Liver (tissue), 9 donors: ENCODE measurements around the gene EFCAB11. TPM values are rescaled to one million over a fixed set of nuclear protein-coding genes. Genes with fewer than 3 reads are reported as not detected.

Source experiments
- DNase-seq: peaks from one replicate; pipeline ENCODE4 v3.0.0-alpha.2; 2017; ENCODE audit warnings: low spot score
- H3K27ac ChIP-seq, 2 donors: one replicate each; pipeline ENCODE4 v1.7.0; 2013; ENCODE audit warnings: inconsistent platforms in 2 of 2, low read length in 2 of 2, control low read depth in 1 of 2, low read depth in 1 of 2, mild to moderate bottlenecking in 1 of 2
- H3K27me3 ChIP-seq, 4 donors: one replicate each; pipeline versions ENCODE4 v1.6.1 to v1.7.0; 2013; ENCODE audit warnings: low read length in 3 of 4, inconsistent platforms in 1 of 4, mild to moderate bottlenecking in 1 of 4, moderate library complexity in 1 of 4; ENCODE audit not compliant: control insufficient read depth in 4 of 4, insufficient read depth in 4 of 4
- H3K36me3 ChIP-seq, 4 donors: one replicate each; pipeline versions ENCODE4 v1.6.1 to v1.7.0; 2013; ENCODE audit warnings: low read length in 3 of 4, mild to moderate bottlenecking in 3 of 4, low read depth in 1 of 4, moderate library complexity in 1 of 4; ENCODE audit not compliant: control insufficient read depth in 4 of 4, insufficient read depth in 3 of 4
- H3K4me1 ChIP-seq, 4 donors: one replicate each; pipeline versions ENCODE4 v1.6.1 to v1.7.0; 2013; ENCODE audit warnings: low read length in 3 of 4, mild to moderate bottlenecking in 3 of 4, moderate library complexity in 1 of 4; ENCODE audit not compliant: control insufficient read depth in 4 of 4, insufficient read depth in 4 of 4
- H3K4me3 ChIP-seq, 3 donors: one replicate each; pipeline versions ENCODE4 v1.6.1 to v1.7.0; 2013; ENCODE audit warnings: low read length in 3 of 3, control low read depth in 1 of 3, low read depth in 1 of 3, mild to moderate bottlenecking in 1 of 3
- H3K9ac ChIP-seq, 2 donors: one replicate each; pipeline ENCODE4 v1.7.0; 2013; ENCODE audit warnings: low read length in 2 of 2, mild to moderate bottlenecking in 2 of 2, moderate library complexity in 2 of 2, control low read depth in 1 of 2, low read depth in 1 of 2
- H3K9me3 ChIP-seq, 4 donors: one replicate each; pipeline versions ENCODE4 v1.6.1 to v1.7.0; 2013; ENCODE audit warnings: low read length in 3 of 4; ENCODE audit not compliant: control insufficient read depth in 4 of 4
- ATF3 ChIP-seq: IDR thresholded peaks from 2 replicates; pipeline ENCODE4 v1.6.1; 2016; ENCODE audit warnings: antibody characterized with exemption
- CTCF ChIP-seq: fragments of 150-350 bp; IDR thresholded peaks from 2 replicates; pipeline ENCODE4 v1.5.1; 2017; ENCODE audit warnings: improper control_type of control experiment, low read depth, low read length; ENCODE audit not compliant: missing input control
- EGR1 ChIP-seq, 2 donors: IDR thresholded peaks; 2 replicates each; pipeline ENCODE4 v1.6.1; 2016 to 2018; ENCODE audit warnings: antibody characterized with exemption in 2 of 2, low read depth in 2 of 2
- FOXA1 ChIP-seq: IDR thresholded peaks from 2 replicates; pipeline ENCODE4 v1.6.1; 2016; ENCODE audit warnings: antibody characterized with exemption
- FOXA2 ChIP-seq: IDR thresholded peaks from 2 replicates; pipeline ENCODE4 v1.6.1; 2016; ENCODE audit warnings: antibody characterized with exemption
- GABPA ChIP-seq, 2 donors: IDR thresholded peaks in 1 of 2; conservative IDR thresholded peaks in 1 of 2; 2 replicates each; pipeline ENCODE4 v1.6.1; 2016; ENCODE audit warnings: antibody characterized with exemption in 2 of 2, mild to moderate bottlenecking in 1 of 2, moderate library complexity in 1 of 2
- HNF4A ChIP-seq, 2 donors: conservative IDR thresholded peaks; 2 replicates each; pipeline ENCODE4 v1.6.1; 2016; ENCODE audit warnings: antibody characterized with exemption in 2 of 2, mild to moderate bottlenecking in 2 of 2
- HNF4G ChIP-seq: IDR thresholded peaks from 2 replicates; pipeline ENCODE4 v1.6.1; 2016; ENCODE audit warnings: antibody characterized with exemption
- JUND ChIP-seq, 2 donors: IDR thresholded peaks; 2 replicates each; pipeline ENCODE4 v1.6.1; 2016; ENCODE audit warnings: antibody characterized with exemption in 2 of 2
- MAX ChIP-seq: IDR thresholded peaks from 2 replicates; pipeline ENCODE4 v1.6.1; 2016; ENCODE audit warnings: antibody characterized with exemption
- NR2F2 ChIP-seq: IDR thresholded peaks from 2 replicates; pipeline ENCODE4 v1.6.1; 2016; ENCODE audit warnings: antibody characterized with exemption
- RAD21 ChIP-seq, 2 donors: IDR thresholded peaks; 2 replicates each; pipeline ENCODE4 v1.6.1; 2016; ENCODE audit warnings: antibody characterized with exemption in 2 of 2, mild to moderate bottlenecking in 2 of 2
- REST ChIP-seq: IDR thresholded peaks from 2 replicates; pipeline ENCODE4 v1.6.1; 2016; ENCODE audit warnings: antibody characterized with exemption, mild to moderate bottlenecking
- RXRA ChIP-seq, 2 donors: IDR thresholded peaks; 2 replicates each; pipeline ENCODE4 v1.6.1; 2017 to 2018; ENCODE audit warnings: antibody characterized with exemption in 2 of 2, mild to moderate bottlenecking in 1 of 2
- SP1 ChIP-seq: IDR thresholded peaks from 2 replicates; pipeline ENCODE4 v1.6.1; 2018; ENCODE audit warnings: antibody characterized with exemption, mild to moderate bottlenecking
- TAF1 ChIP-seq: conservative IDR thresholded peaks from 2 replicates; pipeline ENCODE4 v1.6.1; 2016; ENCODE audit warnings: antibody characterized with exemption, mild to moderate bottlenecking
- YY1 ChIP-seq: IDR thresholded peaks from 2 replicates; pipeline ENCODE4 v1.6.1; 2016; ENCODE audit warnings: antibody characterized with exemption, mild to moderate bottlenecking
- ZBTB33 ChIP-seq: IDR thresholded peaks from 2 replicates; pipeline ENCODE4 v1.6.1; 2016; ENCODE audit warnings: antibody characterized with exemption
- WGBS: extraction: QIAGEN DNeasy Blood & Tissue Kit; methylation state at CpG from one replicate; pipeline ENCODE4 v1.1.7; 2013; 5-methylcytosine and 5-hydroxymethylcytosine counted together
- polyA plus RNA-seq, 2 donors: library from polyadenylated mRNA; stranded (reverse) in 1 of 2; unstranded in 1 of 2; fragments of 200-250 nt in 1 of 2; fragments of >200 nt in 1 of 2; fragmentation: Nextera tagmentation in 1 of 2; extraction: Ambion mirVana in 1 of 2; gene quantifications; one replicate each; pipeline versions ENCODE4 v1.2.1 to v1.2.3, GENCODE V29; 2013 to 2015
- total RNA-seq, 2 donors: library from RNA; depleted of rRNA; stranded (reverse); fragments of >200 nt; gene quantifications; one replicate each; pipeline ENCODE4 v1.2.3, GENCODE V29; 2014
- donor health status: healthy.
- donor health status: healthy.
- donor health status: healthy.
- donor health status: healthy.
- donor health status: healthy.

The EFCAB11 gene
- total and polyA plus RNA-seq, 4 donors: 2.1 to 4.7 (median 3.4) TPM

- no peak overlapping the region for H3K9ac ChIP-seq
- H3K27me3 ChIP-seq: no peaks in the 10 kb centered on the region
- TF ChIP-seq SP1 (no peak), CTCF (no peak), HNF4A (conservative IDR thresholded peaks at IDR 0.05) (no peak), FOXA2 (no peak), NR2F2 (no peak), HNF4G (no peak), MAX (no peak), TAF1 (no peak), FOXA1 (no peak), JUND (IDR thresholded peaks at IDR 0.05) (no peak), GABPA (IDR thresholded peaks at IDR 0.05 in 1 of 2, conservative IDR thresholded peaks at IDR 0.05 in 1 of 2) (no peak), ZBTB33 (no peak), RXRA (IDR thresholded peaks at IDR 0.05) (no peak), EGR1 (IDR thresholded peaks at IDR 0.05; ENCODE audit: low read depth in 2 of 2) (no peak), RAD21 (IDR thresholded peaks at IDR 0.05) (no peak), YY1 (no peak), ATF3 (no peak), REST (no peak)
- no peak overlapping the region for H3K27ac ChIP-seq
- 89% methylated on average over 1 of the region's 1 CpG for WGBS
- no peaks in the 10 kb centered on the region for H3K9me3 ChIP-seq
- H3K36me3 ChIP-seq: no peaks in the 10 kb centered on the region
- no peaks in the 10 kb centered on the region for H3K4me1 ChIP-seq
- DNase-seq: no peak
- no peak overlapping the region for H3K4me3 ChIP-seq
These were observed 97.6 kb downstream of the EFCAB11 start for GRCh38 chr14:89856871-89857345.
